Glomerular visceral epithelial cell (primary cell): ENCODE measurements around the gene IFI35.
"Not testable (repeated sequence)": the region's sequence is repeated elsewhere in the genome, so short reads cannot be mapped to it uniquely, and the experiment has no call there.

Experiments
- DNase-seq: peaks from one replicate; pipeline ENCODE4 v3.0.0-alpha.2; 2016; ENCODE audit errors: extremely low spot score

Gene IFI35

DNA sequence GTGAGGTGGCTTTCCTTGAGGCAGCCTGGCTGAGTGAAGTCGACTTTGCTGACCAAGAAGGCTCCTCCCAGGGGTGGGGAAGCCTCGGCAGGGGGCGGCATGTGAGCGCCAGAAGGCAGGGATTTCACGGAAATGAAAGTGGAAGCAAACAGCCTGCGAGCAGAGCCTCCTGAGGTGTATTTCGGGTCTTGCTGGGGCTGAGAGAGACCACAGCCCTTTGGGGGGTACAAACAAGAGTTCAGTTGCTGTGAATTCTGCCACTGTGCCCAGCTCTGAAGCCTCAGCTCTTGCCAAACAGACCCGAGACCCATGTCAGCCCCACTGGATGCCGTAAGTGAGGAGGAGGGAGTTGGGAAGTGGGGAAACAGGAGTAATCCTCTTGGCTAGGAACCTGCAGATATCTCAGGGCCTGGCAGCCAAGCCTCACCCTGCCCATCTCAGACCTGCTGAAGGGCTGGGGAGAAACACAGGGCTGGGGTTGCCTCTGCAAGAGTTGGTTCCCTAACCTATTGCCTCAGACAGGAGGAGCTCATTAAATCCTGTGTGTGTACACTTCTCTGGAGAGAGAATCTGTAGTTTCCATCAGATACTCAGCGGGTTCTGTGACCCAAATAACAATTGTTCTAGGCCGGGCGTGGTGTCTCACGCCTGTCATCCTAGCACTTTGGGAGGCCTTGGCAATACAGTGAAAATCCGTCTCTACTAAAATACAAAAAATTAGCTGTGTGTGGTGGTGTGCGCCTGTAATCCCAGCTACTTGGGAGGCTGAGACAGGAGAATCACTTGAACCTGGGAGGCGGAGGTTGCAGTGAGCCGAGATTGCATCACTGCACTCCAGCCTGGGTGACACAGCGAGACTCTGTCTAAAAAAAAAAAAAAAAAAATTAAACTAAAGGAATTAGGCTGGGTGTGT, at the start of gene IFI35:
IFI35 (plus strand) TSS at position 146 of the 913 bp plus-strand sequence; CDS start at position 310, 164 bp downstream.
- DNase-seq, result peak; percentile 86

DNA sequence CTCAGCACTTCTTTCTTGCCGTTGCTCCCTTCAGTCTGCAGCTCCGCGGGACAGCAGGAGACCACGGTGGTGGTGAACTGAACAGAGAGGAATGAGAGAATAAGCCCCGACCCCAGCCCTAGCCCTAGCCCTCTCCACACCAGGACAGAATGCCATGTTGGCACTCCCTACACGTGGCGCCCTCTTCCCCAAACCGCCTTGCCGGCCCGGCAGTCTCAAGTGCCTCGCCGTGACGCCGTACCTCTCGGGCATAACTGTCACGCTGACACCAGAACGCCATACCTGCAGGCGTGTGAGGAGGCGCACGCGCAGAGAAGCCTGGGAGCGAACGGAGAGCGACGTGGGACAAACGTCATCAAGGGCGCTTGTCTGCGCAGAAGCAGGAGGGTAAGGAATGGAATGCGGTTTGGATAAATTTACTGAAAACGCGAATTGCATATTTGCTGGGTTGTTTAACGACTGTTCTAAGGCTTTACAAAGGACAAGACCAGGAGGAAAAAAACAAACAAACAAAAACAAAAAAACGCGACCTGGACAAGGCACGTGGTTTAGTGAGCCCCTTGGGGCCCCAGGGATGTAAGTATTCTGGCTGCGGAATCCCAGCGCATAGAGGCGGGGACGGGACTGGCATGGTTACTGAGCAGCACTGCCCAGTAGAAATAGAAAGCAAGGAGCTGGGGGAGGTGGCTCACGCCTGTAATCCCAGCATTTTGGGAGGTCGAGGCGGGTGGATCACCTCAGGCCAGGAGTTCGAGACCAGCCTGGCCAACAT, 42.2 kb upstream of the IFI35 start, which contains the start of gene AARSD1:
AARSD1 (minus strand) TSS at position 294 of the 772 bp plus-strand sequence; CDS start at position 280, 14 bp downstream.
- peak; percentile 87 for DNase-seq

DNA sequence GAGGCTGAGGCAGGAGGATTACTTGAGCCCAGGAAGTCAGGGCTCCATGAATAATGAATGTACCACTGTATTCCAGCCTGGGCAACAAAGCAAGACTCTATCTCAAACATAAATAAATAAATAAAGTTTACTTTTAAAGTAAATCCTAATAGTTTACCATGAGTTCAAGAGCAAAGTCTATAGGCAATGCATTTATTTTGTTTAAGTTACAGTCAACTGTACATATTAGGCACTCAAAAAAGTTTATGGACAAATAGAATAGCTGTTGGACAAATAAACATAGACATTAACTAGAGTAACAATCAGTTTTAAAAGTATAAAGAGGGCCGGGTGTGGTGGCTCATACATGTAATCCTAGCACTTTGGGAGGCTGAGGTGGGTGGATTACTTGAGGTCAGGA, 38.7 kb upstream of the IFI35 start:
- no peak for DNase-seq

DNA sequence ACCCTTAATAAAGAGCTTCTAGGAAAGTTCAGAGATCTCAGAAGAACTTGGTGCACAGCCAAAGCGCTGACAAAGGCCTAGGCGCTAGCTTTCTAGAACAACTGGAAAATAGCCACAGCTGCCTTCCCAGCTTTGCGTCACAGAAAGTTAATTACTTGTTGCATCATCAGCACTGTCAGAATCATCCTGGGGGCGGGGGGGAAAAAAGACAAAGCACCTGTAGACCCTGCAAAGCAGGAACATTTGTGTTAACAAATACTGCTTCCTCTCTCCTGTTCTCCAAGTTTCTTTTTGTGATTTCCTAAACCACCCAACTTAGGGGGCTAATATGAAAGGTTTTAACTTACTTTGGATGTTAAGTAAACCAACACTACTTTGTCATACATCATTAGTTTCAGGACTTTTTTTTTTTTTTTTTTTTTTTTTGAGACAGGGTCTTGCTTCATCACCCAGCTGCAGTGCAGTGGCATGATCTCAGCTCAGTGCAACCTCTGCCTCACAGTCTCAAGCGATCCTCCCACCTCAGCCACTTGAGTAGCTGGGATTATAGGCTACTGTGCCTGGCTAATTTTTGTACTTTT, 37.5 kb upstream of the IFI35 start:
- DNase-seq, result peak; percentile 49

DNA sequence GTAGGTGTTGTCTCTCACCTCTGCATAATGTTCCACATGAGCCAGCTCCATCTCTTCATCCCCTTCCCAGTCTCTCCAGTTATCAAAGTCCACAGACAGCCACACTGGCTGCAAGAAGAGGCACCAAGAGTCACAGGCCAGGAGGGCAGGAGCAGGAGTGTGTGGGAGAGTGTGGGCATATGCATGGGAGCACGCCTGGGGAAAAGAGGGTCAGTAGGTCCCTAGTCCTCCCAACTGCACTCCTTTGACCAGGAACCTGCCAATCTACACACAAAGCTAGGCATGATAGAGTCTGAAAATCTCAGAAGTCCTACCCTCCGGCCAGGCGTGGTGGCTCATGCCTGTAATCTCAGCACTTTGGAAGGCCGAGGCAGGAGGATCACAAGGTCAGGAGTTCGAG, 35.0 kb upstream of the IFI35 start:
- no peak for DNase-seq

DNA sequence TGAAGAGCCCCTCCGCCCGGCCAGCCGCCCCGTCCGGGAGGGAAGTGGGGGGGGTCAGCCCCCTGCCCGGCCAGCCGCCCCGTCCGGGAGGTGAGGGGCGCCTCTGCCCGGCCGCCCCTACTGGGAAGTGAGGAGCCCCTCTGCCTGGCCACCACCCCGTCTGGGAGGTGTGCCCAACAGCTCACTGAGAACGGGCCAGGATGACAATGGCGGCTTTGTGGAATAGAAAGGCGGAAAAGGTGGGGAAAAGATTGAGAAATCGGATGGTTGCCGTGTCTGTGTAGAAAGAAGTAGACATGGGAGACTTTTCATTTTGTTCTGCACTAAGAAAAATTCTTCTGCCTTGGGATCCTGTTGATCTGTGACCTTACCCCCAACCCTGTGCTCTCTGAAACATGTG, 33.3 kb upstream of the IFI35 start:
- DNase-seq, result not testable (repeated sequence)

DNA sequence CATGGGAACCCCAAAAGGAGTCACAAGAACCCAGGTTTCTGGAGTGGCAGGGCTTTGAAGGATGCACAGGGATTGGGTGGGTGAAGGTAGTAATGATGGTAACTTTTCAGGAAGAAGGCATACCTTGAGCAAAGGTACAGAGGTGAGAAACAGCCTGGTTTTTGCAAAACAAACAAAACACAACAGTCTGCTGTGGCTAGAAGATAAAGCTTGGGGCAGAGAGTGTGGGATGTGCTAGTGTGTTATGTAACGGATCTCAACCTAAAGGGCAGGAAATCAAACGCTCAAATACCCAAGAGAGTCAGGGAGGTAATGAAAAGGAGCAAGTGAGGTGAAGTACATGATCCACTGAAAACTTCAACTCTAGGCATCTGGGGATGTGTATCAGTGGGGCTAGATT, 31.3 kb upstream of the IFI35 start:
- DNase-seq, result no peak

DNA sequence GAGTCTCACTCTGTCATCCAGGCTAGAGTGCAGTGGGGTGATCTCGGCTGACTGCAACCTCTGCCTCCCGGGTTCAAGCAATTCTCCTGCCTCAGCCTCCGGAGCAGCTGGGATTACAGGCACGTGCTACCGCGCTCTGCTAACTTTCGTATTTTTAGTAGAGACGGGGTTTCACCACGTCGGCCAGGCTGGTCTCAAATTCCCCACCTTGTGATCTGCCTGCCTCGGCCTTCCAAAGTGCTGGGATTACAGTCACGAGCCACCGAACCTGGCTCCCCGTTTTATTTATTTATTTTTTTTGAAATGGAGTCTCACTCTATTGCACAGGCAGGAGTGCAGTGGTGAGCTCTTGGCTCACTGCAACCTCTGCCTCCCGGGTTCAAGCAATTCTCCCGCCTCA, 30.9 kb upstream of the IFI35 start:
- not testable (repeated sequence) for DNase-seq

DNA sequence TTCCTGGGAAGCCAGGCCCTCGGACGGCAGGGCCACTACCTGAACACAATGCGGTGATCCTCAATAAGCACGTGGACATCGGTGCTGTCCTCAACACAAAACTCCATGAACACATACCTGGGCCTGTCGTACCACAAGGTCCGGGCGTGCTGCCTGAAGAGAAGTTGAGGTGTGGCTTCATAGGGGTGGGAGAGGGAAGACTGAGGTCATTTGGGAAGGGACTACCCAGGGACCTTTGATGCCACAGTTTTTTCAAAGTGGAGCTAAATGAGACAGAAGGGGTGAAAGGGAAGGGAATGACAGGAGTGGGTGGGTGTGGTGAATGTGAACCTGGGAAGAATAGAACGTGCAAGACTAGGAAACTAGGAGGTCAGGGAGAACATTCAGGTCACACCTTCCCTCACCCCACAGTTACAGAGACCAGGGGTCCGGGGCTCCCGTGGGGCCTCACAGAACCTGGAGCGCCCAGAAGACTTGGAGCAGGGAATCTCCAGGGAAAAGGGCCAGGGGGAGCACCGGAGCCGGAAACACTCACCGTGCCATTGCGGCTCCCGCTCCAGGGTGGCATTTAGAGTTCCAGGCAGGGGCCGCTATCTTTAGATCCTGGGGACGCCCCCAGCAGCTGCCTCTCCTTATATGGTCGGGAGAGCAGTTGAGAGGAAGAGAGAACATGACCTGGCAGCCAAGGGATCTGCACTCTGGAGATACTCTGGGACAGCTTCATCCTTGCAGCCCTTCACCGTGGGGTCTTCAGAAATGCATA, 26.9 kb upstream of the IFI35 start, which contains the start of gene PTGES3L:
PTGES3L (minus strand) TSS at position 570 of the 763 bp plus-strand sequence; CDS start at position 543, 27 bp downstream.
- peak; percentile 62 for DNase-seq

DNA sequence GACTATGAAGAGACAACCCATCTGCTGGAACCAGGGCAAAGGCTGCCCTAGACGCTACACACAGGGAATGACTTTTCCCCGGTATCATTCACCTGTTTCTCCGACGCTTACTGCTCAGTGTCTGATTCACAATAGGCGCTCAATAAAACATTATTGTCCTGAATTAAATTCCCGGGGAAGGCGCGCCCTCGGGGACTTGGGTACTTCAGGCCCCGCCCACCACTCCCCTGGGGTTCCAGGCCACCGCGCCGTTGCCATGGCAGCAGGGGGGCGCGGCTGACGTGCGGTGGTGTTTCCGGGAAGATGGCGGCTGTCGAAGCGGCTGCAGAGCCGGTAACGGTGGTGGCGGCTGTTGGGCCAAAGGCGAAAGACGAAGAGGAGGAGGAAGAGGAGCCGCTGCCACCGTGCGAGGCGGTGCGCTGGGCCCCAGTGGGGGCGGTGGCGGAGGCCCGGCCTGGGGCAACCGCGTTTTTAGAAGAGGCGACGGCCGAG, 26.3 kb upstream of the IFI35 start, which contains the start of gene RUNDC1:
RUNDC1 (plus strand) TSS at position 292 of the 492 bp plus-strand sequence; CDS start at position 304, 12 bp downstream.
- DNase-seq, result peak; percentile 91

DNA sequence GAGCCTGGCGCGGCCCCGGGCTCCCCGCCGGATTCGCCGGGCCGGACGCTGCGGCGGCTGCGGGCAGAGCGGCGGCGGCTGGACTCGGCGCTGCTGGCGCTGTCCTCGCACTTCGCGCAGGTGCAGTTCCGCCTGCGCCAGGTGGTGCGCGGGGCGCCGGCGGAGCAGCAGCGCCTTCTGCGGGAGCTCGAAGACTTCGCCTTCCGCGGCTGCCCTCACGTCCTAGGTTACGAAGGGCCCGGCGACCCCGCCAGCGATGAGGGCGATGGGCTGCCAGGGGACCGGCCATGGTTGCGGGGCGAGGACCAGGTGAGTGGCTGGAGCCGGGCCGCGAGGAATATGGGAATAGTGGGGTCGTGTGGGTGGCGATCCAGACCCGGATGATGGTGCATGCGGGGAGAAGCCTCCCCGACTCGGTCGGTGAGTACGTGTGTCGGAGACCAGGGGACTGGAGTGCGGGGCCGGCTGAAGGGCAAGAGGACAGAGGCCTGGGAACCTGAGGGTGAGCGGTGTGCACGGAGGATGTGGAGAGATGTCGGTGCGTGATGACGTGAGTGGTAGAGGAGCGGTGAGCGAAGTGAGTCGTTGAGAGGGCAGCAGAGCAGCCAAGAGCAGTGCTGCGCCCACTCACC, 25.7 kb upstream of the IFI35 start:
- DNase-seq, result peak; percentile 61

DNA sequence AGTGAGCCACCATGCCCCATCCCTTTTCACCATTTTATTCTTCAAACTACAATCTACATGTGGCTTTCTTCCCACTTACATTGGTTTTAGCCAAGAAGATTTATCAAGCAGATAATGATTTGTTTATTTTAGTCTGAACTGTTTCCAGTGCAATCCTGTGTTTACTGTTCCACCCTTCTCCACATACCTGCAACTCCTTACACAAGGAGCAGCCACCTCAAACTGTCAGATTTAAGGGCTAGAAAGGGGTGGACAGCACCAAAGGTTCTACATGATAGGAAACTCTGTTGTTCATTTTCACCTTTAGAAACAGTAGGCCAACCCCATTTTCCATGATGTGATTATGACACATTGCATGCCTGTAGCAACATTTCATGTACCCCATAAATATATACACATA, 24.3 kb upstream of the IFI35 start:
- DNase-seq, result no peak

DNA sequence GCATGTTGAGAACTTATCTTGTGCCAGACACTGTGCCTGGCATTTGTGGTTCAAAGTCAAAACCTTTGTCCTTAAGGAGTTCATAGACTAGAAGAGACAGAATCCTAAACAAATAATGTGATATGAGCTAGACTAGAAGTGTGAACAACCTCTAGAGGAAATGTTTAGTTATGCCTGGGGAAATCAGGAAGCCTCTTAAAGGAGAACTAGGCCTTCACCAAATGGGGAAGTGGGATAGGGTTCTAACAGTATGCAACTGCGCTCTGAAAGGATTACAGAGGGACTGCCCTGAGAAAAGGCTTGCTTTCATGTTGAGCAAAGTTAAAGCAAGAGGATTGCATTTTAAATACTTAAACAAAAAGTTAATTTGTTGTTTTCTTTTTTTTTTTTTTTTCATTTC, 21.4 kb upstream of the IFI35 start:
- no peak for DNase-seq

DNA sequence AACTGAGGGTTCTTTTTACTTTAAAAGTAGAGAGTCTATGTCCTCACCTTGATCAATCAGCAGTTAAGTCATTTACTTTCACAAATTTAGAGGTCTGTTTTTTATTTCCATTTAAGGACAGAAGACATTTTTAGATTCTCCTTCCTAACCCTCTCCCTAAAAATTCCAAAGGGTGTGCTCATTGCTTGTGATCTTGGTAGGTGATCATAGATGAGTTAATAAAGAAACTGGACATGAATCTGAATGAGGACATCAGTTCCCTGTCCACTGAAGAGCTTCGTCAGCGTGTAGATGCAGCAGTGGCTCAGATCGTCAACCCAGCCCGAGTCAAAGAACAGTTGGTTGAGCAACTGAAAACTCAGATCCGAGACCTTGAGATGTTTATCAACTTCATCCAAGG, 17.4 kb upstream of the IFI35 start:
- DNase-seq, result no peak

DNA sequence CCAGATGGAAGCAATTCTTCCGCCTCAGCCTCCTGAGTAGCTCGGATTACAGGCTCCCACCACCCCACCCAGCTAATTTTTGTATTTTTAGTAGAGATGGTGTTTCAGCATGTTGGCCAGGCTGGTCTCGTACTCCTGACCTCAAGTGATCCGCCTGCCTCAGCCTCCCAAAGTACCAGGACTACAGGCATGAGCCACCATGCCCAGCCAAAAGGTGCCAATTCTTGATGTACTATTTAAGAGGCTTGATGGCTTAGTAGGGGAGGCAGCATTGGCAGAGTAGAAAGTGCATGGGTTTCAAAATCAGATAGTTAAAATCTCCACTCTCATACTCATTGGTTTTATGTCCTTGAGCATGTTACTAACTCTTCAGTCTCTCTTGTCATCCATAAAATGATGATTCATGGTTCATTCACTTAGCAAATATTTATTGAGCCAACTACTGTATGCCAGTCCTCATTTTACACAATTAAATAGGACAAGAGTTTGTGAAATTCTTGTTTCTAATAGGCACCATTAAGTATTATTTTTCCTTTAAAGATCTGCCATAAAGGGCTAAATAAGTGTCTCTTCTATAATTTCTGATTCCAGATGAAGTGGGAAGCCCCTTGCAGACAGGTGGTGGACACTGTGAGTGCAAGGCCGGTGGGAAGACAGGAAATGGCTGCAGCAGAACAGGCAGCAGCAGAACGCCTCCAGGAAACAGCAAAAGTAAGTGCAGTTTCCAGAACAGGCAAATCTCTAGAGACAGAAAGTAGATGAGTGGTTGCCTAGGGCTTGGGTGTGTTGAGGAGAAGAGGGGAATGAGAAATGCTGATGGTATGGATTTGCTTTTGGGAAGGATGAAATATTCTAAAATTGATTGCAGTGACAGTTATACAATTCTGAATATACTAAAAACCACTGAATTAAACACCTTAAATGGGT, 16.6 kb upstream of the IFI35 start:
- no peak for DNase-seq

DNA sequence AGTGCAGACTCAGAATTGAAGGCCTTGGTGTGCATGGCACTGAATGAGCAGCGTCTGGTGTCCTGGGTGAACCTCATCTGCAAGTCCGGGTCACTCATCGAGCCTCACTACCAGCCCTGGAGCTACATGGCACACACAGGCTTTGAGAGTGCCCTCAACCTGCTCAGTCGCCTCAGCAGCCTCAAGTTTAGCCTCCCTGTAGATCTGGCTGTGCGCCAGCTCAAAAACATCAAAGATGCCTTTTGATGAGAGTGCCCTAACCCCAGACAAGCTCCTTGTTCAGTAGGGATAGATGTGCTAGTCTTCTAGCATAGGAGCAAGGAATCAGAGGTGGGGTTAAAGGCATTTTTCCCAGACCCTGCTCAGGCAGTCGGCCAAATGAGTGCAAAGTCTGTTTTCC, 15.1 kb upstream of the IFI35 start:
- no peak for DNase-seq

DNA sequence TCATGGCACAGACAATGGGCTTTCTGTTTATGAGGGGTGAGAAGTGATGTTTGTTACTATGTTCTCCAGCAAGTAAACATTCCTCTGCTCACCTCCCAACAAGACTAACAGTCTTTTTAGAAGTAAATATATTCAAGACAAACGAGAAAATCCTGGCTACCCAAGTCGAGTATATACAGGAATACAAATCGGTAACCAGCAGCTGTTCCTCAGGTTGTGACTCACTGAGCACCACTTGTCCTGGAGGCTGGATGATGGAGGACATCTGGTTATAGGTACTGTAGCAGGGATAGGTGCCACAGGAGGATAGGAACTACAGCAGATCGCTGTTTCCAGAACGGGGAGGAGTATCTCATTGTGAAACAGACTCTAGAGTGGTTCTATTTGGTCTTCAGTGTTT, 13.7 kb upstream of the IFI35 start:
- DNase-seq, result no peak

DNA sequence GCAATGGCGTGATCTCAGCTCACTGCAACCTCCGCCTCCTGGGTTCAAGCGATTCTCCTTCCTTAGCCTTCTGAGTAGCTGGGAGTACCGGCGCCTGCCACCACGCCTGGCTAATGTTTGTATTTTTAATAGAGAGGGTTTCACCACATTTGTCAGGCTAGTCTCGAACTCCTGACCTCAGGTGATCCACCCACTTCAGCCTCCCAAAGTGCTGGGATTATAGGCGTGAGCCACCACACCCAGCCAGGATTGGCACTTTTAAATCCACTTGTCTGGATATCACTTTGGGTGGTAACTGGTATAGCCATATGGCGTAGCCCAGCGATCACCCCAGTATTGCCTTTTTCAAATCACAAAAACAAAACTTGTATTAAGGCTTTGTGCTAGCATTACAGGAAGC, 12.7 kb upstream of the IFI35 start:
- not testable (repeated sequence) for DNase-seq

DNA sequence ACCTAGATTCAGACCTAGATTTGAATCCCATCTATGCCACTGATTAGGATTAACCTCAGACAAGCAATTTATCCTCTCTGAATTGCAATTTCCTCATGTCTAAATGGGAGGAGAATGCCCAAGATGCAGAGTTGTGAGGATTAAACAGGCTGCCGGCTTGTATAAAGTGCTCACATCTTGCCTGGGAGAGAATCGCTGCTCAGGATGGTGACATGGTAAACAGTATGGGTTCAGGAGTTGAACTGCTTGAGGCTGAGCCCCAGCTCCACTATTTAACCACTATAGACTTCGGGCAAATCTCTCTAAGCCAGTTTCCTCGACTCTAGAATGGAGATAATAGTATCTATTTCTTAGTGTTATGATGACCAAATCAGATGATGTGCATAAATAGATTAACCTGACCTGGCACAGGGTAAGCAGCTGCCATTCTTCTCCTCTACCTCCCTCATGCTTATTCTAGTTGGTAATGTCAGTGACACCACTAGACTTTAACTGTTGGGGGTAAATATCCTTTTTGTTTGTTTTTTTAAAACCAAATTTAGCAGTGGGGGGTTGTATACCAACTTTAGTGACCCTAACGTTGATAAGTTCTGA, 9.1 kb upstream of the IFI35 start:
- DNase-seq, result no peak
